ENCODE results near the gene DYNC1H1.
"Not testable (repeated sequence)": the region's sequence is repeated elsewhere in the genome, so short reads cannot be mapped to it uniquely, and the experiment has no call there.

DYNC1H1 gene

GRCh38 chr14:102043251-102044025, 79.1 kb downstream of the DYNC1H1 start:
- DNase-seq, result no peak

- DNase-seq, result no peak
Measured at GRCh38 chr14:102044566-102044965, 80.2 kb downstream of the DYNC1H1 start.

GRCh38 chr14:102046337-102047278, 82.2 kb downstream of the DYNC1H1 start:
- no peak for DNase-seq

- DNase-seq, result no peak
Measured at GRCh38 chr14:102047808-102048540, 83.6 kb downstream of the DYNC1H1 start.

GRCh38 chr14:102049258-102050025, 85.1 kb downstream of the DYNC1H1 start:
- no peak for DNase-seq

- no peak for DNase-seq
Measured at GRCh38 chr14:102050026-102050405, 85.6 kb downstream of the DYNC1H1 start.

GRCh38 chr14:102050625-102051024, 86.3 kb downstream of the DYNC1H1 start:
- no peak for DNase-seq

- DNase-seq, result no peak
Measured at GRCh38 chr14:102052522-102052921, 88.1 kb downstream of the DYNC1H1 start.

GRCh38 chr14:102055181-102055901, 91.0 kb downstream of the DYNC1H1 start:
- DNase-seq, result no peak

- no peak for DNase-seq
Measured at GRCh38 chr14:102056694-102057442, 92.5 kb downstream of the DYNC1H1 start.

- no peak for DNase-seq
Measured at GRCh38 chr14:102057480-102058114, 93.2 kb downstream of the DYNC1H1 start.

- no peak for DNase-seq
Measured at GRCh38 chr14:102058146-102058545, 93.8 kb downstream of the DYNC1H1 start.

- no peak for DNase-seq
Measured at GRCh38 chr14:102058961-102059360, 94.6 kb downstream of the DYNC1H1 start.

GRCh38 chr14:102063109-102063807, 98.9 kb downstream of the DYNC1H1 start:
- peak; percentile 53 for DNase-seq

GRCh38 chr14:102063808-102064429, 99.5 kb downstream of the DYNC1H1 start:
- no peak for DNase-seq

GRCh38 chr14:102064590-102064989, 100.2 kb downstream of the DYNC1H1 start:
- not testable (repeated sequence) for DNase-seq

- no peak for DNase-seq
Measured at GRCh38 chr14:102066041-102066451, 101.7 kb downstream of the DYNC1H1 start.

- no peak for DNase-seq
Measured at GRCh38 chr14:102071283-102071998, 107.1 kb downstream of the DYNC1H1 start.
